Liver (tissue), 9 donors: ENCODE measurements around the gene CUL3. TPM values are rescaled to one million over a fixed set of nuclear protein-coding genes. Genes with fewer than 3 reads are reported as not detected.
A peak's percentile ranks its signal among the peaks of the same experiment; 100 is the strongest.
"Not testable (repeated sequence)": the region's sequence is repeated elsewhere in the genome, so short reads cannot be mapped to it uniquely, and the experiment has no call there.

Source experiments
- DNase-seq: peaks from one replicate; pipeline ENCODE4 v3.0.0-alpha.2; 2017; ENCODE audit warnings: low spot score
- H3K27ac ChIP-seq, 2 donors: one replicate each; pipeline ENCODE4 v1.7.0; 2013; ENCODE audit warnings: inconsistent platforms in 2 of 2, low read length in 2 of 2, control low read depth in 1 of 2, low read depth in 1 of 2, mild to moderate bottlenecking in 1 of 2
- H3K27me3 ChIP-seq, 4 donors: one replicate each; pipeline versions ENCODE4 v1.6.1 to v1.7.0; 2013; ENCODE audit warnings: low read length in 3 of 4, inconsistent platforms in 1 of 4, mild to moderate bottlenecking in 1 of 4, moderate library complexity in 1 of 4; ENCODE audit not compliant: control insufficient read depth in 4 of 4, insufficient read depth in 4 of 4
- H3K36me3 ChIP-seq, 4 donors: one replicate each; pipeline versions ENCODE4 v1.6.1 to v1.7.0; 2013; ENCODE audit warnings: low read length in 3 of 4, mild to moderate bottlenecking in 3 of 4, low read depth in 1 of 4, moderate library complexity in 1 of 4; ENCODE audit not compliant: control insufficient read depth in 4 of 4, insufficient read depth in 3 of 4
- H3K4me1 ChIP-seq, 4 donors: one replicate each; pipeline versions ENCODE4 v1.6.1 to v1.7.0; 2013; ENCODE audit warnings: low read length in 3 of 4, mild to moderate bottlenecking in 3 of 4, moderate library complexity in 1 of 4; ENCODE audit not compliant: control insufficient read depth in 4 of 4, insufficient read depth in 4 of 4
- H3K4me3 ChIP-seq, 3 donors: one replicate each; pipeline versions ENCODE4 v1.6.1 to v1.7.0; 2013; ENCODE audit warnings: low read length in 3 of 3, control low read depth in 1 of 3, low read depth in 1 of 3, mild to moderate bottlenecking in 1 of 3
- H3K9ac ChIP-seq, 2 donors: one replicate each; pipeline ENCODE4 v1.7.0; 2013; ENCODE audit warnings: low read length in 2 of 2, mild to moderate bottlenecking in 2 of 2, moderate library complexity in 2 of 2, control low read depth in 1 of 2, low read depth in 1 of 2
- H3K9me3 ChIP-seq, 4 donors: one replicate each; pipeline versions ENCODE4 v1.6.1 to v1.7.0; 2013; ENCODE audit warnings: low read length in 3 of 4; ENCODE audit not compliant: control insufficient read depth in 4 of 4
- CTCF ChIP-seq: fragments of 150-350 bp; IDR thresholded peaks from 2 replicates; pipeline ENCODE4 v1.5.1; 2017; ENCODE audit warnings: improper control_type of control experiment, low read depth, low read length; ENCODE audit not compliant: missing input control
- EGR1 ChIP-seq, 2 donors: IDR thresholded peaks; 2 replicates each; pipeline ENCODE4 v1.6.1; 2016 to 2018; ENCODE audit warnings: antibody characterized with exemption in 2 of 2, low read depth in 2 of 2
- FOXA1 ChIP-seq: IDR thresholded peaks from 2 replicates; pipeline ENCODE4 v1.6.1; 2016; ENCODE audit warnings: antibody characterized with exemption
- FOXA2 ChIP-seq: IDR thresholded peaks from 2 replicates; pipeline ENCODE4 v1.6.1; 2016; ENCODE audit warnings: antibody characterized with exemption
- HNF4A ChIP-seq, 2 donors: conservative IDR thresholded peaks; 2 replicates each; pipeline ENCODE4 v1.6.1; 2016; ENCODE audit warnings: antibody characterized with exemption in 2 of 2, mild to moderate bottlenecking in 2 of 2
- JUND ChIP-seq, 2 donors: IDR thresholded peaks; 2 replicates each; pipeline ENCODE4 v1.6.1; 2016; ENCODE audit warnings: antibody characterized with exemption in 2 of 2
- MAX ChIP-seq: IDR thresholded peaks from 2 replicates; pipeline ENCODE4 v1.6.1; 2016; ENCODE audit warnings: antibody characterized with exemption
- RAD21 ChIP-seq, 2 donors: IDR thresholded peaks; 2 replicates each; pipeline ENCODE4 v1.6.1; 2016; ENCODE audit warnings: antibody characterized with exemption in 2 of 2, mild to moderate bottlenecking in 2 of 2
- REST ChIP-seq: IDR thresholded peaks from 2 replicates; pipeline ENCODE4 v1.6.1; 2016; ENCODE audit warnings: antibody characterized with exemption, mild to moderate bottlenecking
- RXRA ChIP-seq, 2 donors: IDR thresholded peaks; 2 replicates each; pipeline ENCODE4 v1.6.1; 2017 to 2018; ENCODE audit warnings: antibody characterized with exemption in 2 of 2, mild to moderate bottlenecking in 1 of 2
- TAF1 ChIP-seq: conservative IDR thresholded peaks from 2 replicates; pipeline ENCODE4 v1.6.1; 2016; ENCODE audit warnings: antibody characterized with exemption, mild to moderate bottlenecking
- YY1 ChIP-seq: IDR thresholded peaks from 2 replicates; pipeline ENCODE4 v1.6.1; 2016; ENCODE audit warnings: antibody characterized with exemption, mild to moderate bottlenecking
- ZBTB33 ChIP-seq: IDR thresholded peaks from 2 replicates; pipeline ENCODE4 v1.6.1; 2016; ENCODE audit warnings: antibody characterized with exemption
- WGBS: extraction: QIAGEN DNeasy Blood & Tissue Kit; methylation state at CpG from one replicate; pipeline ENCODE4 v1.1.7; 2013; 5-methylcytosine and 5-hydroxymethylcytosine counted together
- polyA plus RNA-seq, 2 donors: library from polyadenylated mRNA; stranded (reverse) in 1 of 2; unstranded in 1 of 2; fragments of 200-250 nt in 1 of 2; fragments of >200 nt in 1 of 2; fragmentation: Nextera tagmentation in 1 of 2; extraction: Ambion mirVana in 1 of 2; gene quantifications; one replicate each; pipeline versions ENCODE4 v1.2.1 to v1.2.3, GENCODE V29; 2013 to 2015
- total RNA-seq, 2 donors: library from RNA; depleted of rRNA; stranded (reverse); fragments of >200 nt; gene quantifications; one replicate each; pipeline ENCODE4 v1.2.3, GENCODE V29; 2014
- donor health status: healthy.
- donor health status: healthy.
- donor health status: healthy.
- donor health status: healthy.
- donor health status: healthy.

CUL3 gene
- total and polyA plus RNA-seq, 4 donors = 24.7 to 48.9 (median 33.1) TPM

- Histone ChIP-seq H3K36me3 (no peaks in the 10 kb centered on the region), H3K4me3 (peak overlapping the region; percentile 76 to 98 (median 82)), H3K27me3 (no peaks in the 10 kb centered on the region), H3K9ac (no peak overlapping the region), H3K4me1 (peaks cover 4 to 23% (median 10%) of the 10 kb centered on the region in 4 donors), H3K27ac (peak overlapping the region; percentile 42 to 90), H3K9me3 (no peaks in the 10 kb centered on the region)
- under 1% methylated on average over 62 of the region's 62 CpGs for WGBS
- peak; percentile 61 for DNase-seq
- TF ChIP-seq JUND (IDR thresholded peaks at IDR 0.05) = no peak
- TF ChIP-seq HNF4A (conservative IDR thresholded peaks at IDR 0.05) = no peak
- no peak for TF ChIP-seq FOXA1
- TF ChIP-seq RAD21 (IDR thresholded peaks at IDR 0.05) = no peak
- TF ChIP-seq MAX = no peak
- no peak for TF ChIP-seq YY1
- no peak for TF ChIP-seq REST
Observed at GRCh38 chr2:224584785-224585210, 365 bp downstream of the CUL3 start.

- under 1% methylated on average over 50 of the region's 50 CpGs for WGBS
Observed at GRCh38 chr2:224584111-224584784, 915 bp downstream of the CUL3 start.

GRCh38 chr2:224583033-224583432 is 2.1 kb downstream of the CUL3 start:
- H3K36me3 ChIP-seq, H3K27me3 ChIP-seq, H3K9me3 ChIP-seq, H3K27ac ChIP-seq, DNase-seq, H3K9ac ChIP-seq: not testable (repeated sequence)
- peaks cover 4 to 37% (median 15%) of the 10 kb centered on the region in 4 donors for H3K4me1 ChIP-seq
- WGBS = 95% methylated on average over 14 of the region's 14 CpGs
- peak overlapping the region in 1 of 3 donors; percentile 98 for H3K4me3 ChIP-seq

More at GRCh38 chr2:224584111-224584784, 915 bp downstream of the CUL3 start:
- Histone ChIP-seq H3K4me3 (peak overlapping the region; percentile 76 to 98 (median 86)), H3K36me3 (no peaks in the 10 kb centered on the region), H3K27me3 (no peaks in the 10 kb centered on the region), H3K4me1 (peaks cover 4 to 28% (median 14%) of the 10 kb centered on the region in 4 donors), H3K9ac (peak overlapping the region; percentile 20 to 59), H3K27ac (peak overlapping the region; percentile 18 to 90), H3K9me3 (no peaks in the 10 kb centered on the region)
- peak; percentile 45 for DNase-seq
- TF ChIP-seq EGR1 (IDR thresholded peaks at IDR 0.05; ENCODE audit: low read depth in 2 of 2) (no peak), TAF1 (no peak), JUND (IDR thresholded peaks at IDR 0.05) (no peak), RAD21 (IDR thresholded peaks at IDR 0.05) (peak in 1 of 2 donors; percentile 20), HNF4A (conservative IDR thresholded peaks at IDR 0.05) (no peak), RXRA (IDR thresholded peaks at IDR 0.05) (no peak), YY1 (peak; percentile 35), CTCF (no peak), MAX (no peak), FOXA2 (no peak), ZBTB33 (no peak)
